Gastroesophageal sphincter (tissue), 4 donors: ENCODE data around the gene SYT15. TPM values are rescaled to one million over a fixed set of nuclear protein-coding genes. Genes with fewer than 3 reads are reported as not detected.
"Not testable (repeated sequence)": the region's sequence is repeated elsewhere in the genome, so short reads cannot be mapped to it uniquely, and the experiment has no call there.

ENCODE experiments used
- ATAC-seq: fragments of 150-250 bp; one replicate; pipeline ENCODE4 v1.9.1; 2016; ENCODE audit warnings: mild to moderate bottlenecking, moderate library complexity
- H3K27ac ChIP-seq, 4 donors: fragments of 200-600 bp; sonication (generic) in 3 of 4; 1 replicate in 3 of 4; 2 replicates in 1 of 4; pipeline ENCODE4 v1.5.1; 2016 to 2019
- H3K27me3 ChIP-seq: fragments of 200-600 bp; sonication (generic); one replicate; pipeline ENCODE4 v1.5.1; 2019
- H3K36me3 ChIP-seq, 2 donors: fragments of 200-600 bp; sonication (generic); one replicate each; pipeline ENCODE4 v1.5.1; 2019; ENCODE audit warnings: control low read depth in 1 of 2
- H3K4me1 ChIP-seq, 3 donors: fragments of 200-600 bp; sonication (generic); 1 replicate in 2 of 3; 2 replicates in 1 of 3; pipeline ENCODE4 v1.5.1; 2016 to 2019; ENCODE audit warnings: control low read depth in 2 of 3
- H3K4me3 ChIP-seq, 2 donors: fragments of 200-600 bp; sonication (generic); one replicate each; pipeline ENCODE4 v1.5.1; 2019; ENCODE audit warnings: mild to moderate bottlenecking in 1 of 2, moderate library complexity in 1 of 2
- H3K9me3 ChIP-seq, 3 donors: fragments of 200-600 bp; sonication (generic); one replicate each; pipeline ENCODE4 v1.5.1; 2017 to 2019; ENCODE audit warnings: control low read depth in 2 of 3
- total RNA-seq, 4 donors: library from RNA; depleted of rRNA; stranded (reverse); fragments of >200 nt; gene quantifications; one replicate each; pipeline ENCODE4 v1.1.0, GENCODE V29; 2016

SYT15 gene
- total RNA-seq, 4 donors from 2014 or later = 1.9 to 11.2 (median 7.4) TPM

GRCh38 chr10:46640005-46640404, 61.1 kb downstream of the SYT15 start:
- H3K27ac ChIP-seq, H3K9me3 ChIP-seq, H3K4me1 ChIP-seq, ATAC-seq, H3K27me3 ChIP-seq, H3K4me3 ChIP-seq, H3K36me3 ChIP-seq: not testable (repeated sequence)

Other genes with a start within 250 kb of the SYT15 start
- 10 to 100 TPM in 1 of 4 donors, 1 to 10 TPM in 1, under 1 TPM in 2; 0.27 to 13.7 (median 1.0) TPM for gene ANXA8L1, start 203.4 kb upstream of the SYT15 start, total RNA-seq
- not detected for gene NPY4R, start 113.2 kb upstream of the SYT15 start, total RNA-seq
- gene GPRIN2, start 22.5 kb upstream of the SYT15 start, total RNA-seq = 1 to 10 TPM in 2 of 4 donors, not detected in 2; 1.2 to 1.6 TPM